SK-N-SH (cell line): ENCODE data around the gene MARVELD2.
"Not testable (repeated sequence)": the region's sequence is repeated elsewhere in the genome, so short reads cannot be mapped to it uniquely, and the experiment has no call there.

ENCODE experiments used
- EP300 ChIP-seq, 2 experiments: IDR thresholded peaks; 2 replicates each; pipeline versions ENCODE4 v1.4.0 to v1.6.1; 2012; ENCODE audit warnings: borderline replicate concordance in 1 of 2, low read depth in 1 of 2, low read length in 1 of 2
- FOXJ3 ChIP-seq: sonication (generic); formaldehyde crosslinking; IDR thresholded peaks from 2 replicates; pipeline ENCODE4 v1.5.1; 2020; ENCODE audit warnings: mild to moderate bottlenecking, missing genetic modification reagents
- GATA2 ChIP-seq: sonication (generic); formaldehyde crosslinking; IDR thresholded peaks from 2 replicates; pipeline ENCODE4 v1.5.0; 2020; ENCODE audit warnings: mild to moderate bottlenecking, missing genetic modification reagents
- NFIC ChIP-seq: IDR thresholded peaks from 2 replicates; pipeline ENCODE4 v1.4.0; 2012; ENCODE audit warnings: borderline replicate concordance
- RFX5 ChIP-seq: IDR thresholded peaks from 2 replicates; pipeline ENCODE4 v1.6.1; 2012; ENCODE audit warnings: mild to moderate bottlenecking, improper control_type of control experiment, low read length
- RXRA ChIP-seq: IDR thresholded peaks from 2 replicates; pipeline ENCODE4 v1.4.0; 2012; ENCODE audit warnings: low read depth, mild to moderate bottlenecking, borderline replicate concordance
- SMC3 ChIP-seq: IDR thresholded peaks from 2 replicates; pipeline ENCODE4 v1.6.1; 2012; ENCODE audit warnings: low read depth, low read length, improper control_type of control experiment
- TAF1 ChIP-seq: IDR thresholded peaks from 2 replicates; pipeline ENCODE4 v1.6.1; 2012; ENCODE audit warnings: low read depth, mild to moderate bottlenecking, low read length, moderate library complexity, borderline replicate concordance
- USF2 ChIP-seq: fragments of 150-350 bp; IDR thresholded peaks from 2 replicates; pipeline ENCODE4 v1.6.1; 2017; ENCODE audit warnings: antibody characterized with exemption, low read length, low read depth, borderline replicate concordance
- TF ChIP-seq, protein P1 (sequence below): fragments of 200-600 bp; sonication (generic); IDR thresholded peaks from 2 replicates; pipeline ENCODE4 v1.6.1; 2017; ENCODE audit warnings: antibody characterized with exemption, mild to moderate bottlenecking, moderate library complexity
- TF ChIP-seq, protein P2 (sequence below): IDR thresholded peaks from 2 replicates; pipeline ENCODE4 v1.4.0; 2012; ENCODE audit warnings: low read depth

DNA sequence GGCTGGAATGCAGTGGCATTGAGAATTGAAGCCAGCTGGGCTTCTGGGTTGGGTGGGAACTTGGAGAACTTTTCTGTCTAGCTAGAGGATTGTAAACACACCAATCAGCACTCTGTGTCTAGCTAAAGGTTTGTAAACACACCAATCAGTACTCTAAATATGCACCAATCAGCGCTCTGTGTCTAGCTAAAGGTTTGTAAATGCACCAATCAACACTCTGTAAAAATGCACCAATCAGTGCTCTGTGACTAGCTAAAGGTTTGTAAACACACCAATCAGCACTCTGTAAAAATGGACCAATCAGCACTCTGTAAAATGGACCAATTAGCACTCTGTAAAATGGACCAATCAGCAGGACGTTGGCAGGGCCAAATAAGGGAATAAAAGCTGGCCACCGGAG is 51.5 kb downstream of the MARVELD2 start:
- TF ChIP-seq, protein P1, sequence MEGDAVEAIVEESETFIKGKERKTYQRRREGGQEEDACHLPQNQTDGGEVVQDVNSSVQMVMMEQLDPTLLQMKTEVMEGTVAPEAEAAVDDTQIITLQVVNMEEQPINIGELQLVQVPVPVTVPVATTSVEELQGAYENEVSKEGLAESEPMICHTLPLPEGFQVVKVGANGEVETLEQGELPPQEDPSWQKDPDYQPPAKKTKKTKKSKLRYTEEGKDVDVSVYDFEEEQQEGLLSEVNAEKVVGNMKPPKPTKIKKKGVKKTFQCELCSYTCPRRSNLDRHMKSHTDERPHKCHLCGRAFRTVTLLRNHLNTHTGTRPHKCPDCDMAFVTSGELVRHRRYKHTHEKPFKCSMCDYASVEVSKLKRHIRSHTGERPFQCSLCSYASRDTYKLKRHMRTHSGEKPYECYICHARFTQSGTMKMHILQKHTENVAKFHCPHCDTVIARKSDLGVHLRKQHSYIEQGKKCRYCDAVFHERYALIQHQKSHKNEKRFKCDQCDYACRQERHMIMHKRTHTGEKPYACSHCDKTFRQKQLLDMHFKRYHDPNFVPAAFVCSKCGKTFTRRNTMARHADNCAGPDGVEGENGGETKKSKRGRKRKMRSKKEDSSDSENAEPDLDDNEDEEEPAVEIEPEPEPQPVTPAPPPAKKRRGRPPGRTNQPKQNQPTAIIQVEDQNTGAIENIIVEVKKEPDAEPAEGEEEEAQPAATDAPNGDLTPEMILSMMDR = not testable (repeated sequence)
- not testable (repeated sequence) for TF ChIP-seq NFIC; FOXJ3; USF2; RFX5; EP300 (IDR thresholded peaks at IDR 0.05; ENCODE audit: borderline replicate concordance in 1 of 2, low read depth in 1 of 2, low read length in 1 of 2); GATA2; TAF1; RXRA; SMC3
- TF ChIP-seq, protein P2, sequence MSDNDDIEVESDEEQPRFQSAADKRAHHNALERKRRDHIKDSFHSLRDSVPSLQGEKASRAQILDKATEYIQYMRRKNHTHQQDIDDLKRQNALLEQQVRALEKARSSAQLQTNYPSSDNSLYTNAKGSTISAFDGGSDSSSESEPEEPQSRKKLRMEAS = not testable (repeated sequence)
